ENCODE measurements around the gene LIMCH1.
"Not testable (repeated sequence)": the region's sequence is repeated elsewhere in the genome, so short reads cannot be mapped to it uniquely, and the experiment has no call there.

LIMCH1 gene

DNA sequence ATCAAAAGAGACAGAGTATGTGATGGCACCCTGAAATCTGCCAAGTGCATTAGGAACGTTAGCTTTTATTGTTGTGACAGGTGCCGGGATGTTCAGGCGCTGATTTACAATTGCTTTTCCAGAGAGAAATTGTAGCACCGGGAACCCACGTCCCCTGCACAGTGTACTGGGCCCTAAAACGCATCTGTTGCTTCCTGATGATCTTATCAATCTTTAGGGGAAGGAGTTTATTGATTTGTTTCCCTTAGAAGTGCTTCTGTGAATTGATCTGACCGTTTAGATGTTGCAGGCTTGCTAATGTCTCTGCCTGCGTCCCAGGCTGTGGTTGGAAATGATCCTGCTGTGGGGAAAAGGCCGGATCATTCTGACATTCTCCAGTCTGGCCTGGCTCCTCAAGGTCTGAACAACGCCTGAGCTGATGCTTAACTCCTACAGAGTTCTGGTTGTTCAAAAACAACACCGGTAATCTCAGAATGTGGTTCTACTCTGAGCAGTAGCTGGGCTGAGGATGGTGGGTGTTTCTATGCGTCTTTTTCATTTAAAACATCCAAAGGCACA, 193.7 kb downstream of the LIMCH1 start:
- DNase-seq (ENCODE audit: low read depth in 2 of 2): no peak

DNA sequence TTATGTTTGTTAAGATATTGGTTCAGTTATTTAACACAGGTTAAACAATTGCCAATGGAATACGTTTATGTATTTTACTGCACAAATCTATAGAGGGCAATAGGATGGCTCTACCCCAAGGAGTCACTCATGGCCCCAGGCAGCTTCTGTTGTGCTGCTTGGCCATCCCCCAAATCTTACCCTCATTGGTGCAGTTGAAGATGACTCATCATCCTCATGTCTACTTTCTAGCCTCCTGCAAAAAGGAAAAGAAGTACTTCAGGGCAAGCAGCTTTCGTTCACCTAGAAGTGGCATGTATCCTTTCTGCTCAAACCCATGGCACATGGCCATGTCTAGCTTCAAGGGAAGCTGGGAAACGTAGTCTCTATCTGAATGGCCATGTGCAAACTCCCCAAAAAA, 196.4 kb downstream of the LIMCH1 start:
- no peak for DNase-seq (ENCODE audit: low read depth in 2 of 2)

DNA sequence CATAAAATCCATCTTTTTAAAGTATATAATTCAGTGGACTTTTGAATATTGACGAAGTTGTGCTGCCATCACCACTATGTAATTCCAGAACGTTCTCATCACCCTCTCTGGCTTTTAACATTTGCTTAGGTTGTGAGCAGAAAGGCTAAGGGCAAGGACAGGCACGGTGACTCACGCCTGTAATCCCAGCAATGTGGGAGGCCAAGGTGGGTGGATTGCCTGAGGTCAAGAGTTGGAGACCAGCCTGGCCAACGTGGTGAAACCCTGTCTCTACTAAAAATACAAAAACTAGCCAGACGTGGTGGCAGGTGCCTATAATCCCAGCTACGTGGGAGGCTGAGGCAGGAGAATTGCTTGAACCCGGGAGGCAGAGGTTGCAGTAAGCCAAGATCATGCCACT, 199.5 kb downstream of the LIMCH1 start:
- DNase-seq (ENCODE audit: low read depth in 2 of 2): not testable (repeated sequence)

DNA sequence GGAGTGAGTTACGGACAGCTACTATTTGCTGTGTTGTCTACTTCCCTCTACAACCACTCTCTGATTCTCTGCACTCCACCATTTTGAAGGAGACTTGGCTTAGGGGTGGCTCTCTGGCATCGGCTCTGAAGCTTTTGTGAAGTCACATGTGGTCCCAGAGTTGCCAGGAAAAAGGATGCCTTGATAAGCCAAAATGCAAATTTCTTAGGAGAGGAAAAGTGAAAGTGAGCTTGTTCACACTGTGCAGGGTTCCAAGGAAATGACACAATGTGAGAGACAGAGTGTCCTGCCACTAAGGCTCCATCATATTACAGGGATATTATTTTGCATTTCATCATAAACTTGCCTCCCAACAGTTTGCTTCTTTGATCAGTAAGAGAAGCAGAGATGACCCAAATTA, 203.4 kb downstream of the LIMCH1 start:
- no peak for DNase-seq (ENCODE audit: low read depth in 2 of 2)

DNA sequence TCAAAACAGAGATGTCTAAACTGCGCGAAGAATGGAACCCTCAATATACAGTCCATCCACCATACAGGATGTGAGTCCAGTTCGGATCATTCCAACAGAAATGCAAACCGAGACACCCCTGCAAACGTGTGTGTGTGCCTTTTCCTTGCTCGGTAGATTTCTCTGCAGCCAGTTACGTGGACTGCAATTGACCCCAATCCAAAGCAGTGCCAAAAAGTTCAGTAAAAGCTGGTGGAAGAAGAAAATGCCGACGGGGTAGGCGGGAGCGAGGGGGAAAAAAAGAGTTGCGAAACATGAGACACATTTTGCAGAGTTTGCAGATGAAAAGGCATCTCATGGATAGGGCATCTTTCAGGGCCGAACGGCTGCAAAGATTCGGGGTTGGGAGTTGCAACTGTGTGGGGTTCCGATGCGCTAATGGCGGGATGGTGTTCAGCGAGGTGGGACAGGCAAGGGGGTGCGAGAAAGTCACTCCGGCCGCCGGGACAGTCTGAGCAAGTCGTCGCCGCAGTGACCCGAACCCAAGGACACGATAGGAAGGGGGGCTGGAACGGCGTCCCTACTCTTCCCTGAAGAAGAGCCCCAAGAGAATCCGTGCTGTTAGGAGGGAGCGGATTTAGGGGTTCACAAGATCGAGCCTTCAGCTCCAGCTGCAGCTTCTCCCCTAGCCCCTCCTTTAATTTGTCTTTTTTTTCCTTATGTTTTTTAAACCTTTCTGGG, 206.8 kb downstream of the LIMCH1 start:
- DNase-seq (ENCODE audit: low read depth in 2 of 2): no peak

DNA sequence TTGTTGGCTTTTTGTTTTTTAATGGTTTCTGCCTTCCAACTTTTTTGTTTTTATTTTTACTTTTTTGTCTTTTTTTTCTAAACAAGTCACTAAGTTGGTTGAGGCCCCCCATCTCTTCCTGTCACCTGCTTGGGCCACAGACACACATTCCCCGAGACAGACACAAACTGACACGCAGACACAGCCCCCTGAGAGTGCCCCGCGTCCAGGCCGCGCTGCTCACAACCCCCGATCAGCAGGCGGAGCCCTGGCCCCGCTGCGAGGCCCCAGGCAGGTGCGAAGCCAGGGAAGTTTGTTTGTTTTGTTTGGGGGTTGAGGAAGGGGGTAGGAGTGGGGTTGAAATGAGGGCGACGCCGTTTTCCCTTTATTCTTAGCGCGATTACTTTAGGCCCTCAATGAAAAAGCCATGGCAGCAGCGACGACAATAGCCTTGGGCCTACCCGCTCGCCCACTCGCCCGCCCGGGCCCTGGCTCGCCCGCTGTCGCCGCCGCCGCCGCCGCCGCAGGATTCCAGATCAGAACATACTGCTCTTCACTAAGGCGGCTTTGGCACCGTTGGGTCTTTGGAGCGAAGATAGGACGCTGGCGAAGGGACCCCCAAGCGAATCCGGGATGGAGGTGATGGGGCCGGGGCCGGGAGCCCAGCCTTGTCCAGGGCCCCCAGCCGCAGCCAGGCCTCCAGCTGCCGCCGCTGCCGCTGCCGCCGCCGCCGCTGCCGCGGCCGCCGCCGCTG, 207.5 kb downstream of the LIMCH1 start:
- no peak for DNase-seq (ENCODE audit: low read depth in 2 of 2)

GRCh38 chr4:41746025-41746439, 208.1 kb downstream of the LIMCH1 start:
- no peak for DNase-seq (ENCODE audit: low read depth in 2 of 2)

DNA sequence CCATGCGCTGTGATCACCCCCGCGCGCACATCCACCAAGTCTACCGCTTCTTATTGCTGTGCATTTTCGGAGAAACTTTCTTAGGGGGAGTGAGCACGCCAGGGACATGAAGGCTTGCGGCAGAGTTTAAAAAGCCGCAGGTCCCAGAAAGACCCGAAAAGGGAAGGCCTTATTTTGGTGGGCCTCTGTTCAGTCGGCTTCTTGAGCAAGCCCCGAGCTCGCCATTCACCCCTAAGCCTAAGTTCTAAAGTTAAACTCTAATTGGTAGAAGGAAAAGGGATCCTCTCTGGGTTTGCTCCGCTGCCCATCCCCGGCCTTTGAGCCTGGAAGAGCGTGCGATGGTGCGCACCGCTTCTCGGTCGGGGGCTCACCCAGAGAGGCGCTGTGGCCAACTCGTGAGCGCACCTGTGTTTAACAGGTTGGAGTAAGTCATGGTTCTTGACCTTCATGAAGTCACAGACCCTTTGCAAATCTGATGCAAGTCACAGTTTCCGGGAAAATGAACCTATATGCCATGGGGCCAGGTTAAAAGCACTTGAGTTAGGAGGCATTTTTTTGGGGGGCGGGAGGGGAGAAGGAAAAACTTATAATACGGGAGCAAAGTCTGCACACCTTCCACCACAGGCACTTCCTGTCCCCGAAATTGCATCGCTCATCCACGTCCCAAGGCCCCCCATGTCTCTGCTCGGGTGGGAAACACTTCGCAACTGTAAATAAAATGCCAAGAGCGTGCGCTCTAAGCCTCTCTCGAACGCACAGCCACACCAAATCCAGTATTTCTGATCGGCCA, 208.7 kb downstream of the LIMCH1 start:
- no peak for DNase-seq (ENCODE audit: low read depth in 2 of 2)

- DNase-seq (ENCODE audit: low read depth in 2 of 2): no peak
Observed at GRCh38 chr4:41747230-41748055, 209.5 kb downstream of the LIMCH1 start.

DNA sequence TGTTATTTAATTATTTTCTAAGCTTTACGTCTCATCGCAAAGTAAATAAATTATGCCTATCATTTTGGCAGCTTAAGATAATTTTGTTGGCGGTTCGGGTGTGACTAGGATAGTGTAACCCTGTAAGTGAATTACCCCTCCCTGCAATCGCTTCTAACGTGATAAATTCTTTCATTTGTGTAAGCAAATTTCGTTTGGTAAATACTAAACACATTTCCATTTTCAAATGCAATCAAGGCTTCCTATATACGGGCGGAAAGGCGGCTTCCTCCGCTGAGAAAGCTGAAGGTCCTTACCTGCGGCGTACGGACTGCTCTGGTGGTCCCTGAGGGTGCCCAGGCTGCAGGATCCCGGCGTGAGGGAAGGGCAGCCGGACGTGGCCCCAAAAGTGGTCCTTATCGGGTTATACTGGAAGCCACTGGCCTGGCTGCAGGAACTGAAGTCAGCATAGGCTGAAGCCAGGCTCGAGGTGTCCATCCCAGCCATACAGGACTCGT, 210.2 kb downstream of the LIMCH1 start:
- DNase-seq (ENCODE audit: low read depth in 2 of 2): no peak

DNA sequence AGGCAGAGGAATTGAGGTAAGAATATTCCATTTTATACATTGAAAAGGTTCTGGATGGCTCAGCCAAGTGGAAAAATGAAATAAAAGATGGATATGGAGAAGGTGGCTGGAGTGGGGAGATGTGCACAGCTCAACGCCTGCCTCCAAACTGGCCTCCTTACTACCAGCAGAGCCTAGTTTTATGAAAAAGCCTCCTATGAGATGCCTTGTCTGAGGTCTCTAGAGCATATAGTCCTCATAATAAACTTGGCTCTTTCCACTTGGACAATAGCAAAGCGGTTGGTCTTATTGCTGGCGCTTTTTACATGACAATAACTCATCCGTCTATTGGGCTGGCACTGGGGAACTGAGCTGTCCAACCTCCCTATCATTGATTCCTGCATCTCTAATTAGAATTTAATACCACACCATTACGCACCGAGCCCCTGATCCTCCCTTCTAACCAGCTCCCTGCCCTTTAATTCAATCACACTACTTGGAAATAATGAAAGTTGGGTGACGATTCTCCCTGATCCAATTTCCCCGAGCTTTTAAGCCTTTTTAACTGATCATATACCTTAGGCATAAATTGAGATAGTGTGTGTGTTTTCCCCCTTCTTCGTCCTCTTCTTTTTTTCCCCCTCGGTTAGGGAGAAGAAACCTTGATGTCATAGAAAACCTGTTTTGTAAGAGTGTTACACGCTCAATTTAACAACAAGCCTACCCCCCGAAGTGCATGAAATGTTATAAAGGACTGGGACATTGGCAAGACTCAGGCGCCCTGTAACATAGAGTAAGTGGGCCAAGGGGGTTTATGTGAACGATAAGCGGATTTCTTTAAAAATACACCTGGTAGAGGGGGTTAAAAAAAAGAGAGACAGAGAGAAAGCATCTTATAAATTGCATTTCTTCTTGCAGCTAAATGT, 210.9 kb downstream of the LIMCH1 start, which contains the start of gene PHOX2B:
TSS of gene PHOX2B (minus strand) at position 155 of the 905 bp plus-strand sequence. CDS start at position 40, 115 bp downstream.
- DNase-seq (ENCODE audit: low read depth in 2 of 2): no peak

GRCh38 chr4:41749631-41750039, 211.7 kb downstream of the LIMCH1 start:
- no peak for DNase-seq (ENCODE audit: low read depth in 2 of 2)
